ENCODE results near the gene ATRNL1. TPM values are rescaled to one million over a fixed set of nuclear protein-coding genes. Genes with fewer than 3 reads are reported as not detected.

The ATRNL1 gene
- total and polyA plus RNA-seq, 7 experiments from 2014 or later, result 0.46 to 1.0 TPM; not detected in 5

DNA sequence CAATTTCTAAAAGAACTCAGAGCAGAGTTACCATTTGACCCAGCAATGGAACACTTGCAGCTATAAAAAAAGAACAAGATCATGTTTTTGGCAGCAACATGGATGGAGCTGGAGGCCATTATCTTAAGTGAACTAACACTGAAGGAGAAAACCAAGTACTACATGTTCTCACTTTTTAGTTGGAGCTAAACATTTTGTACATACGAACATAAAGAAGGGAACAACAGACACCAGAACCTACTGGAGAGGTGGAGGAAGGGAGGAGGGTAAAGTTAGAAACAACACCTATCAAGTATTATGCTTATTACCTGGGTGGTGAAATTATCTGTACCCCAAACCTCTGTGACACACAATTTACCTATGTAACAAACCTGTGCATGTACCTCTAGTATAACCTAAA is 329.5 kb downstream of the ATRNL1 start:
- POLR2A ChIA-PET, result no interaction called here
- no peaks in the 10 kb centered on the region for H3K27me3 Mint-ChIP-seq
- H3K9me3 Mint-ChIP-seq, result peaks cover 0 to 30% (median 9%) of the 10 kb centered on the region in 11 donors
- Histone ChIP-seq H3K4me3 (ENCODE audit: low read length) (no peak overlapping the region), H3K36me3 (ENCODE audit: control insufficient read depth in 2 of 3, insufficient read depth in 3 of 3, low read length in 3 of 3) (no peaks in the 10 kb centered on the region), H3K9me3 (ENCODE audit: control insufficient read depth in 2 of 3, low read length in 3 of 3) (no peaks in the 10 kb centered on the region), H3K27me3 (ENCODE audit: control insufficient read depth in 2 of 2, insufficient read depth in 2 of 2, low read length in 2 of 2) (no peaks in the 10 kb centered on the region), H3K4me1 (ENCODE audit: control insufficient read depth in 2 of 2, insufficient read depth in 2 of 2, low read length in 2 of 2) (no peaks in the 10 kb centered on the region), H3K27ac (ENCODE audit: low read depth, low read length) (no peak overlapping the region)
- no peak overlapping the region for H3K4me3 Mint-ChIP-seq
- H3K4me1 Mint-ChIP-seq, result no peaks in the 10 kb centered on the region
- CTCF ChIA-PET, result interaction anchor here (0.7 kb wide), 1 partner anchor 13 kb away, joined by 3 read pairs; no protein-coding TSS in a partner anchor
- peak overlapping the region in 1 of 9 donors; percentile 41 for H3K27ac Mint-ChIP-seq
- intact Hi-C loops (cut with micrococcal nuclease), result no loop called here
- ATAC-seq, result no peak
- DNase-seq, result no peak
- H3K36me3 Mint-ChIP-seq, result peaks cover 0 to 9% (median 0%) of the 10 kb centered on the region in 5 donors

DNA sequence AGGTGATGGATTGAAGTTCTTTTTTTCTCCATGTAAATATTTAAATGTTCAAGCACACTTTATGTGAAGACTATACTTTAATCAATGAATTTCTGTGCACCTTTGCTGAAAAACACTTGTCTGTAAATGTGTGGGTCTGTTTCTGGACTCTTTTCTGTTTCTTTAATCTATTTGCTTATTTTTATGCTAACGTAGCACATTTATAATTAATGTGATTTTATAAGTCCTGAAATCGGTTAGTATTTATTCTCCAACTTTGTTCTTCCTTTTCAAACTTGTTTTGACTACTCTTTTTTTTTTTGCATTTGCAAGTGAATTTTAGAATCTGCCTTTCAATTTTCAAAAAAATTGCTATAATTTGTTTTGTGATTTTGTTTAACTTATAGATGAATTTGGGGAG is 334.4 kb downstream of the ATRNL1 start:
- no peak for ATAC-seq
- ChIA-PET POLR2A (no interaction called here), CTCF (no interaction called here)
- Mint-ChIP-seq H3K9me3 (no peaks in the 10 kb centered on the region), H3K36me3 (no peaks in the 10 kb centered on the region), H3K27ac (no peak overlapping the region), H3K27me3 (no peaks in the 10 kb centered on the region), H3K4me1 (no peaks in the 10 kb centered on the region), H3K4me3 (no peak overlapping the region)
- Histone ChIP-seq H3K9me3 (ENCODE audit: control insufficient read depth in 2 of 3, low read length in 3 of 3) (no peaks in the 10 kb centered on the region), H3K36me3 (ENCODE audit: control insufficient read depth in 2 of 3, insufficient read depth in 3 of 3, low read length in 3 of 3) (no peaks in the 10 kb centered on the region), H3K27ac (ENCODE audit: low read depth, low read length) (no peak overlapping the region), H3K27me3 (ENCODE audit: control insufficient read depth in 2 of 2, insufficient read depth in 2 of 2, low read length in 2 of 2) (no peaks in the 10 kb centered on the region), H3K4me1 (ENCODE audit: control insufficient read depth in 2 of 2, insufficient read depth in 2 of 2, low read length in 2 of 2) (no peaks in the 10 kb centered on the region), H3K4me3 (ENCODE audit: low read length) (no peak overlapping the region)
- no peak for DNase-seq
- intact Hi-C loops (cut with micrococcal nuclease), result no loop called here

DNA sequence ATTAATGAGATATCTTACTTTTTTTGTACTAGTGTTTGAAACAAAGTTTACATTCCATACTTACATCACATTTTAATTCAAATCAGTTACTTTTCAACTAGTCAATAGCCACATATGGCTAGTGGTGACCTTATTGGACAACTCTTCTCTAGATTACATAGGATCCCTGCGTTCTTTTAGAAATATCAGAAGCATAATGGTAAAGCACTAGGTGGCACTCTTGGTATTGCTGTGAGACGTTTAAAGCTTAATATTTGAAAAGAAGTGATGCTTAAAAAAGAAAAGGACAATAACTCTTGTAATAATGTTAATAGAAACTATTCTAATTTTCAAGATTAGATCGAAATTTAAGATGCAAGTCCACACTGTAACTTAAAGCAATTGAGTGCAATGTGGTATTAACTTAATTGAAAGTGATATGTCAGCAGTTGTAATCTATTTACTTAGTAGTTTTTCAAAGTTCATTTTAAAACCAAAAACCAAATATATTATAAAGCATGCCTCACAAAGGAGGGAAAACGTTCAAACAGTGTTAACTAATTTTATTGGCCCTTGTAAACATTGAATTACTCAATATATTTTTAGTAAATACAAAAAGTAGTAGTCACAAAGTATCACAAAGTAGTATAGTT is 339.1 kb downstream of the ATRNL1 start:
- Histone ChIP-seq H3K27ac (ENCODE audit: low read depth, low read length) (no peak overlapping the region), H3K4me1 (ENCODE audit: control insufficient read depth in 2 of 2, insufficient read depth in 2 of 2, low read length in 2 of 2) (no peaks in the 10 kb centered on the region), H3K4me3 (ENCODE audit: low read length) (no peak overlapping the region), H3K9me3 (ENCODE audit: control insufficient read depth in 2 of 3, low read length in 3 of 3) (no peaks in the 10 kb centered on the region), H3K27me3 (ENCODE audit: control insufficient read depth in 2 of 2, insufficient read depth in 2 of 2, low read length in 2 of 2) (no peaks in the 10 kb centered on the region), H3K36me3 (ENCODE audit: control insufficient read depth in 2 of 3, insufficient read depth in 3 of 3, low read length in 3 of 3) (no peaks in the 10 kb centered on the region)
- Mint-ChIP-seq H3K4me3 (no peak overlapping the region), H3K4me1 (no peaks in the 10 kb centered on the region), H3K36me3 (no peaks in the 10 kb centered on the region), H3K9me3 (peaks cover 0 to 7% (median 0%) of the 10 kb centered on the region in 11 donors), H3K27ac (no peak overlapping the region), H3K27me3 (no peaks in the 10 kb centered on the region)
- ChIA-PET CTCF (no interaction called here), POLR2A (no interaction called here)
- intact Hi-C loops (cut with micrococcal nuclease), result no loop called here
- DNase-seq (no peak), ATAC-seq (no peak)

DNA sequence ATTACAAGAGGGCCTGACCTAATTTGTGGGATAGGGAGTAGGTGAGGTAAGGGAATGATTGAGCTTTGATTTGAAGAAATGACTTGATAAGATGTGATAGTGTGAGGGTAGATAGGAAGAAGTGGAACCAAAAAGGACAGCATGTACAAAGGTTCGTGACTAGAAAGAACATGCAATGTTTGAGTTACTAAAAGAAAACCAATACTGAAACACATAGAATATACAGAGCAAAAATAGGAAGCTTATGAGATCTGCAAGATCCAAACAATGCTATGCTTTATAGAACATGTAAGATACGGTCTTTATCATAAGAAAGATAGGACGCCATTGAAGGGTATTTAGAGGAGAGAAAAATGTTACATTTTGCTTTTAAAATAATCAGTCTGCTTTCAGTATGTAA is 343.8 kb downstream of the ATRNL1 start:
- Histone ChIP-seq H3K9me3 (ENCODE audit: control insufficient read depth in 2 of 3, low read length in 3 of 3) (no peaks in the 10 kb centered on the region), H3K4me1 (ENCODE audit: control insufficient read depth in 2 of 2, insufficient read depth in 2 of 2, low read length in 2 of 2) (no peaks in the 10 kb centered on the region), H3K27me3 (ENCODE audit: control insufficient read depth in 2 of 2, insufficient read depth in 2 of 2, low read length in 2 of 2) (no peaks in the 10 kb centered on the region), H3K4me3 (ENCODE audit: low read length) (no peak overlapping the region), H3K27ac (ENCODE audit: low read depth, low read length) (no peak overlapping the region), H3K36me3 (ENCODE audit: control insufficient read depth in 2 of 3, insufficient read depth in 3 of 3, low read length in 3 of 3) (no peaks in the 10 kb centered on the region)
- DNase-seq (no peak), ATAC-seq (no peak)
- POLR2A ChIA-PET, result no interaction called here
- Mint-ChIP-seq H3K27ac (no peak overlapping the region), H3K4me1 (no peaks in the 10 kb centered on the region), H3K4me3 (no peak overlapping the region), H3K27me3 (no peaks in the 10 kb centered on the region), H3K36me3 (no peaks in the 10 kb centered on the region), H3K9me3 (peaks cover 0 to 15% (median 0%) of the 10 kb centered on the region in 11 donors)
- CTCF ChIA-PET, result no interaction called here
- intact Hi-C loops (cut with micrococcal nuclease), result no loop called here

DNA sequence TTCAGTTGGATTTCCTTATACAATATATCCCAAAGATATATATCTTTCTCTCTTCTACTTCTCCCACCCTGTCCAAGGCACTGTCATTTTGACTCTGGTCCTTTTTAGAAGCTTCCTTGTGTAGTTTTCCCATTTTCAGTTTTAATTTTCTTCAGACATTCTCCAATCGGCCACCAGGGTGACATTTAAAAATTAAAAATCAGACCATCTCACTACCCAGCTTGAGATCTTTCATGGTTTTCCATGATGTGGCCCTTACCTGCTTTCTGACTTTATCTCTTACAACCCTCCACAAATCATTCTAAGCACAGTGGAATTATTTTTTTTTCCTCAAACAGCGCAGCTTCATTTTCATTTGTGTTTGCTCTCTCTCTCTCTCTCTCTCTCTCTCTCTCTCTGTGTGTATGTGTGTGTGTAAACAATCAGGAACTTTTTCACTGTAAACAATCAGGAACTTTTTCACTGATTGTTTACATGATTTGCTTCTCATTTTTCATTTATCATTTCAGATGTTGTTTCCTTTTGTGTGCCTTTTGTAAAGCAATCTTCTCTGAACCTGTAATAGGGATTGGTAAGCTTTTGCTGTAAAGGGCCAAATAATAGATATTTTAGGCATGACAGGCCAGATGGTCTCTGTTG is 348.9 kb downstream of the ATRNL1 start:
- H3K4me3 Mint-ChIP-seq, result no peak overlapping the region
- ATAC-seq (no peak), DNase-seq (no peak)
- Histone ChIP-seq H3K27me3 (ENCODE audit: control insufficient read depth in 2 of 2, insufficient read depth in 2 of 2, low read length in 2 of 2) (no peaks in the 10 kb centered on the region), H3K9me3 (ENCODE audit: control insufficient read depth in 2 of 3, low read length in 3 of 3) (no peaks in the 10 kb centered on the region), H3K36me3 (ENCODE audit: control insufficient read depth in 2 of 3, insufficient read depth in 3 of 3, low read length in 3 of 3) (no peaks in the 10 kb centered on the region), H3K4me1 (ENCODE audit: control insufficient read depth in 2 of 2, insufficient read depth in 2 of 2, low read length in 2 of 2) (no peaks in the 10 kb centered on the region), H3K27ac (ENCODE audit: low read depth, low read length) (no peak overlapping the region), H3K4me3 (ENCODE audit: low read length) (no peak overlapping the region)
- no peaks in the 10 kb centered on the region for H3K4me1 Mint-ChIP-seq
- H3K36me3 Mint-ChIP-seq, result no peaks in the 10 kb centered on the region
- POLR2A ChIA-PET, result no interaction called here
- no peaks in the 10 kb centered on the region for H3K27me3 Mint-ChIP-seq
- peaks cover 0 to 10% (median 0%) of the 10 kb centered on the region in 11 donors for H3K9me3 Mint-ChIP-seq
- no peak overlapping the region for H3K27ac Mint-ChIP-seq
- CTCF ChIA-PET, result interaction anchor here (0.7 kb wide), 1 partner anchor 604 kb away, joined by 5 read pairs; no protein-coding TSS in a partner anchor
- intact Hi-C loops (cut with micrococcal nuclease), result no loop called here

DNA sequence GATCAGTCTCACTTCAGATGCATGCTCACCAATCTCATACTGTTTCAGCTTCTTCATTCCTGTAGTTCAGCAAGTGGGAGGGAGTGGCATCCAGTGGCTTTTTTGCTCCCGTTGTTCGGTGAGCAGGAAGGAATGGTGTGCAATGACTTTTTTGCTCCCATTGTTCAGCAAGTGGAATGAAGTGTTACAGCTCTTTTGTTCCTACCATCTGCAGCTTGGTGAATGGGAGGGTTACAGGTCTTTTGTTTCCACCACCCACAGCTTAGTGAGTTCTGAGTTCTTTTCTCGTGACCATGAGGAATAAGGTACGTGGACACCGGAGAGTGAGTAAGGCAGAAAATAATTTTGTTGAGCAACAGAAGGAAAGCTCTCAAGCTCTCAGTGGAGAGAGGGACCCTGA is 363.6 kb downstream of the ATRNL1 start:
- POLR2A ChIA-PET, result no interaction called here
- H3K4me1 ChIP-seq (ENCODE audit: control insufficient read depth in 2 of 2, insufficient read depth in 2 of 2, low read length in 2 of 2), result no peaks in the 10 kb centered on the region
- intact Hi-C loops (cut with micrococcal nuclease), result no loop called here
- Mint-ChIP-seq H3K4me1 (no peaks in the 10 kb centered on the region), H3K36me3 (no peaks in the 10 kb centered on the region), H3K9me3 (peaks cover 3 to 20% (median 6%) of the 10 kb centered on the region in 11 donors), H3K27ac (no peak overlapping the region), H3K4me3 (no peak overlapping the region), H3K27me3 (no peaks in the 10 kb centered on the region)
- no peak overlapping the region for H3K4me3 ChIP-seq (ENCODE audit: low read length)
- no peak overlapping the region for H3K27ac ChIP-seq (ENCODE audit: low read depth, low read length)
- no peaks in the 10 kb centered on the region for H3K36me3 ChIP-seq (ENCODE audit: control insufficient read depth in 2 of 3, insufficient read depth in 3 of 3, low read length in 3 of 3)
- ATAC-seq, result no peak
- no peaks in the 10 kb centered on the region for H3K27me3 ChIP-seq (ENCODE audit: control insufficient read depth in 2 of 2, insufficient read depth in 2 of 2, low read length in 2 of 2)
- H3K9me3 ChIP-seq (ENCODE audit: control insufficient read depth in 2 of 3, low read length in 3 of 3), result no peaks in the 10 kb centered on the region
- CTCF ChIA-PET, result no interaction called here
- no peak for DNase-seq

DNA sequence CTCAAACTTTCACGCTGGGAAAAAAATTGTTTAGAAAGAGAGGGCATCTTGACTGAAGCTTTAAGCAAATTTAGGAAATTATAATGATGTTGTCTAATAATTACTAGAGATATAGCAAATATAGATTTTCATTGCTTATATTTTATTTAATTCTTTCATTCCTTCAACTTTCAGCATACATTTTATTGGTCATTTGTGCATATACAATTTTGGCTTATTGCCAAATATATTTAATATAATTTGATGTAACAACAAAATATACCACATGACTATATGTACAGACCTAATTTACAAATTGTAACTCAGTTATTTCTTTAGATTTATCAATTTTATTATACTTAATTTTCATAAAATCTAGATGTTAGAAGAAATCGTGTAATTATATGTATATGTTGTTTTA is 390.1 kb downstream of the ATRNL1 start:
- Mint-ChIP-seq H3K4me1 (no peaks in the 10 kb centered on the region), H3K9me3 (peaks cover 0 to 3% (median 0%) of the 10 kb centered on the region in 11 donors), H3K27ac (no peak overlapping the region), H3K36me3 (no peaks in the 10 kb centered on the region), H3K4me3 (no peak overlapping the region), H3K27me3 (no peaks in the 10 kb centered on the region)
- CTCF ChIA-PET, result no interaction called here
- POLR2A ChIA-PET, result no interaction called here
- no peak for DNase-seq
- H3K4me3 ChIP-seq (ENCODE audit: low read length), result no peak overlapping the region
- H3K9me3 ChIP-seq (ENCODE audit: control insufficient read depth in 2 of 3, low read length in 3 of 3), result no peaks in the 10 kb centered on the region
- intact Hi-C loops (cut with micrococcal nuclease), result no loop called here
- H3K27me3 ChIP-seq (ENCODE audit: control insufficient read depth in 2 of 2, insufficient read depth in 2 of 2, low read length in 2 of 2), result no peaks in the 10 kb centered on the region
- no peak for ATAC-seq
- no peaks in the 10 kb centered on the region for H3K4me1 ChIP-seq (ENCODE audit: control insufficient read depth in 2 of 2, insufficient read depth in 2 of 2, low read length in 2 of 2)
- H3K27ac ChIP-seq (ENCODE audit: low read depth, low read length), result no peak overlapping the region
- no peaks in the 10 kb centered on the region for H3K36me3 ChIP-seq (ENCODE audit: control insufficient read depth in 2 of 3, insufficient read depth in 3 of 3, low read length in 3 of 3)
